HEK293 (cell line): ENCODE data around the gene TSPYL2.

Experiments used
- CTCF ChIA-PET: fragments of 350-600 bp; formaldehyde crosslinking; extraction: SDS; loops from one replicate; lab custom pipeline; 2021; ENCODE audit warnings: antibody characterized with exemption; lab: Yijun Ruan, JAX
- POLR2A ChIA-PET: fragments of 300-600 bp; formaldehyde crosslinking; extraction: SDS; loops from one replicate; lab custom pipeline; 2020; ENCODE audit warnings: antibody characterized with exemption, inconsistent platforms; lab: Yijun Ruan, JAX
- H3K27ac ChIP-seq: fragments of 200-500 bp; sonication (Bioruptor generic); 2 replicates; pipeline ENCODE4 v1.5.1; 2014; ENCODE audit warnings: low read depth, low read length, control low read depth, inconsistent platforms; ENCODE audit errors: extremely low read depth
- H3K36me3 ChIP-seq, 2 experiments: fragments of 200-500 bp in 1 of 2; sonication (Bioruptor generic) in 1 of 2; 1 replicate in 1 of 2; 2 replicates in 1 of 2; pipeline ENCODE4 v1.5.1; 2014 to 2017; ENCODE audit warnings: inconsistent platforms in 2 of 2, low read length in 2 of 2; ENCODE audit not compliant: control insufficient read depth in 2 of 2, insufficient read depth in 1 of 2
- H3K4me1 ChIP-seq: fragments of 200-500 bp; sonication (Bioruptor generic); 2 replicates; pipeline ENCODE4 v1.5.1; 2014; ENCODE audit warnings: mild to moderate bottlenecking, low read length, inconsistent platforms; ENCODE audit not compliant: control insufficient read depth, insufficient read depth
- H3K4me3 ChIP-seq: 2 replicates; pipeline ENCODE4 v1.5.1; 2011; ENCODE audit warnings: low read depth, mild to moderate bottlenecking, control low read depth, low read length, moderate library complexity
- H3K9me3 ChIP-seq: fragments of 200-500 bp; sonication (Bioruptor generic); 2 replicates; pipeline ENCODE4 v1.5.1; 2014; ENCODE audit warnings: low read depth, low read length, inconsistent platforms; ENCODE audit not compliant: control insufficient read depth, insufficient read depth
- EGR2 ChIP-seq: fragments of 450-650 bp; formaldehyde crosslinking; IDR thresholded peaks from 2 replicates; pipeline ENCODE4 v1.5.1; 2016; ENCODE audit warnings: low read depth, missing biosample characterization, missing genetic modification characterization
- PATZ1 ChIP-seq: fragments of 450-650 bp; formaldehyde crosslinking; IDR thresholded peaks from 2 replicates; pipeline ENCODE4 v1.5.1; 2016; ENCODE audit warnings: missing biosample characterization, missing genetic modification characterization
- PRDM10 ChIP-seq: fragments of 450-650 bp; formaldehyde crosslinking; IDR thresholded peaks from 2 replicates; pipeline ENCODE4 v1.5.1; 2016; ENCODE audit warnings: missing biosample characterization, missing genetic modification characterization
- SP2 ChIP-seq: fragments of 450-650 bp; formaldehyde crosslinking; IDR thresholded peaks from 2 replicates; pipeline ENCODE4 v1.5.1; 2016; ENCODE audit warnings: missing biosample characterization, missing genetic modification characterization
- ZBTB20 ChIP-seq: fragments of 450-650 bp; formaldehyde crosslinking; IDR thresholded peaks from 2 replicates; pipeline ENCODE4 v1.5.1; 2016; ENCODE audit warnings: missing biosample characterization, missing genetic modification characterization
- ZFHX2 ChIP-seq: fragments of 450-650 bp; formaldehyde crosslinking; conservative IDR thresholded peaks from 2 replicates; pipeline ENCODE4 v1.5.1; 2016; ENCODE audit warnings: missing biosample characterization, missing genetic modification characterization
- ZNF138 ChIP-seq: fragments of 450-650 bp; formaldehyde crosslinking; IDR thresholded peaks from 2 replicates; pipeline ENCODE4 v1.5.1; 2016; ENCODE audit warnings: missing biosample characterization, missing genetic modification characterization, borderline replicate concordance
- ZNF202 ChIP-seq: fragments of 450-650 bp; formaldehyde crosslinking; IDR thresholded peaks from 2 replicates; pipeline ENCODE4 v1.5.1; 2016; ENCODE audit warnings: missing biosample characterization, missing genetic modification characterization, borderline replicate concordance
- ZNF366 ChIP-seq: fragments of 450-650 bp; formaldehyde crosslinking; conservative IDR thresholded peaks from 2 replicates; pipeline ENCODE4 v1.5.1; 2016; ENCODE audit warnings: missing biosample characterization, missing genetic modification characterization
- ZNF488 ChIP-seq: fragments of 450-650 bp; formaldehyde crosslinking; IDR thresholded peaks from 2 replicates; pipeline ENCODE4 v1.5.1; 2016; ENCODE audit warnings: missing biosample characterization, missing genetic modification characterization
- ZNF521 ChIP-seq: fragments of 450-650 bp; formaldehyde crosslinking; IDR thresholded peaks from 2 replicates; pipeline ENCODE4 v1.5.1; 2017; ENCODE audit warnings: missing biosample characterization, mild to moderate bottlenecking, missing genetic modification characterization
- ZNF561 ChIP-seq: fragments of 450-650 bp; IDR thresholded peaks from 2 replicates; pipeline ENCODE4 v1.5.1; 2018; ENCODE audit warnings: missing biosample characterization, missing genetic modification characterization, borderline replicate concordance
- ZNF629 ChIP-seq: fragments of 450-650 bp; formaldehyde crosslinking; IDR thresholded peaks from 2 replicates; pipeline ENCODE4 v1.5.1; 2017; ENCODE audit warnings: missing biosample characterization, missing genetic modification characterization
- ZNF664 ChIP-seq: fragments of 450-650 bp; formaldehyde crosslinking; IDR thresholded peaks from 2 replicates; pipeline ENCODE4 v1.5.1; 2016; ENCODE audit warnings: missing biosample characterization, missing genetic modification characterization
- TF ChIP-seq, protein P1 (sequence below): fragments of 450-650 bp; formaldehyde crosslinking; IDR thresholded peaks from 2 replicates; pipeline ENCODE4 v1.5.1; 2016; ENCODE audit warnings: missing biosample characterization, missing genetic modification characterization
- TF ChIP-seq, protein P2 (sequence below): fragments of 450-650 bp; IDR thresholded peaks from 2 replicates; pipeline ENCODE4 v1.5.1; 2018; ENCODE audit warnings: missing biosample characterization, mild to moderate bottlenecking, missing genetic modification characterization
- TF ChIP-seq, protein P3 (sequence below): fragments of 450-650 bp; formaldehyde crosslinking; IDR thresholded peaks from 2 replicates; pipeline ENCODE4 v1.5.1; 2016; ENCODE audit warnings: missing biosample characterization, missing genetic modification characterization

TSPYL2 gene

DNA sequence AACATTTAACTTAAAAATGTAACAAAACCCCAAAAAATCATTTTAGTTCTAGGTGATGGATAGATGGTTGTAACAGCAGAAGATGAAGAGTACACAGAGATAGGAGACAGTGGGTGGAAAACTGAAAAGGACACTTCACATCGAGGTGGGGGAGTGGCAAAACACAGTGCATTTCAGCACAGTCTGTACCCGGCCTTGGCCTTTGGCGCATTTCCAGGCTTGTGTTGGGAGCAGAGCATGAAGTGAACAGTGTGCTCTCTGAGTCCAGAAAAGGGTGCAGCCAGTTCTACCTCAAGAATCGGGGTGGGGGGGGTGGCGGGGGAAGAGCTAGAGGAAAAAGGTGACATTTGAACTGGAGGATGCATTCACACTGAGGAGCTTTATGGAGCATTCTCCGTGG lies 4.3 kb downstream of the TSPYL2 start:
- H3K4me1 ChIP-seq: no peaks in the 10 kb centered on the region
- TF ChIP-seq, protein P1, sequence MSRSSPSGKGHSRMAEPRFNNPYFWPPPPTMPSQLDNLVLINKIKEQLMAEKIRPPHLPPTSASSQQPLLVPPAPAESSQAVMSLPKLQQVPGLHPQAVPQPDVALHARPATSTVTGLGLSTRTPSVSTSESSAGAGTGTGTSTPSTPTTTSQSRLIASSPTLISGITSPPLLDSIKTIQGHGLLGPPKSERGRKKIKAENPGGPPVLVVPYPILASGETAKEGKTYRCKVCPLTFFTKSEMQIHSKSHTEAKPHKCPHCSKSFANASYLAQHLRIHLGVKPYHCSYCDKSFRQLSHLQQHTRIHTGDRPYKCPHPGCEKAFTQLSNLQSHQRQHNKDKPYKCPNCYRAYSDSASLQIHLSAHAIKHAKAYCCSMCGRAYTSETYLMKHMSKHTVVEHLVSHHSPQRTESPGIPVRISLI: no peak
- peak; percentile 32; the same call in 1 of the 2 replicates for TF ChIP-seq ZBTB20 (tag by site-specific recombination)
- TF ChIP-seq, protein P2, sequence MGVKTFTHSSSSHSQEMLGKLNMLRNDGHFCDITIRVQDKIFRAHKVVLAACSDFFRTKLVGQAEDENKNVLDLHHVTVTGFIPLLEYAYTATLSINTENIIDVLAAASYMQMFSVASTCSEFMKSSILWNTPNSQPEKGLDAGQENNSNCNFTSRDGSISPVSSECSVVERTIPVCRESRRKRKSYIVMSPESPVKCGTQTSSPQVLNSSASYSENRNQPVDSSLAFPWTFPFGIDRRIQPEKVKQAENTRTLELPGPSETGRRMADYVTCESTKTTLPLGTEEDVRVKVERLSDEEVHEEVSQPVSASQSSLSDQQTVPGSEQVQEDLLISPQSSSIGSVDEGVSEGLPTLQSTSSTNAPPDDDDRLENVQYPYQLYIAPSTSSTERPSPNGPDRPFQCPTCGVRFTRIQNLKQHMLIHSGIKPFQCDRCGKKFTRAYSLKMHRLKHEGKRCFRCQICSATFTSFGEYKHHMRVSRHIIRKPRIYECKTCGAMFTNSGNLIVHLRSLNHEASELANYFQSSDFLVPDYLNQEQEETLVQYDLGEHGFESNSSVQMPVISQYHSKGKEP: no peak
- TF ChIP-seq ZNF521 (tag by site-specific recombination): no peak
- TF ChIP-seq, all 188 proteins: peak for 1
- CTCF ChIA-PET: no interaction called here
- peak overlapping the region; percentile 38; the same call in 1 of the 2 replicates for H3K27ac ChIP-seq
- H3K4me3 ChIP-seq: no peak overlapping the region
- H3K9me3 ChIP-seq: no peaks in the 10 kb centered on the region
- POLR2A ChIA-PET: interaction anchor here (1.3 kb wide), 1 partner anchor 13 kb away, joined by 3 read pairs; no protein-coding TSS in a partner anchor
- peaks cover 15 to 48% of the 10 kb centered on the region in 2 experiments for H3K36me3 ChIP-seq

DNA sequence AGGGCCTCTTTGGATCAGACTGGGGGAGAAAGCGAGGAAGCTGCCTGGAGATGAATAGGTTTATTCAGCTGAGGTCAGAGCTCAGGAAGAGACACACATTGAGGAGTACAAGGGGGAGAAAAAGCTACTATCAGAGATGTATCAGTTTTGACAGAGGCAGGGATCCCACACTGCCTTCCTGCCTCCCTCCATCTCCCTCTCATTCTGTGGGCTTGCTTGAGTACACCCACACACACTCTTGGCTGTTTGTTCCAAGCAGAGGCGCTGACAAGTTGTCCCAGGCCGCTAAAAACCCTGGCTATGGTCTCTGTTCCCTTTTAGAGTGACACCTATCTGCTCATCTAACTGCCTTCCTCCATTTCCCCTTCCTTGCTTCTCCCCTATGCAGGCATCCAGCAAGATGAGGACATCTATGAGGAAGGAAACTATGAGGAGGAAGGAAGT lies 5.2 kb downstream of the TSPYL2 start:
- H3K36me3 ChIP-seq: peaks cover 15 to 48% of the 10 kb centered on the region in 2 experiments
- ChIA-PET POLR2A (interaction anchor here (1.3 kb wide), 1 partner anchor 14 kb away, joined by 3 read pairs; no protein-coding TSS in a partner anchor), CTCF (interaction anchor here (0.7 kb wide), 1 partner anchor 78 kb away, joined by 3 read pairs; no protein-coding TSS in a partner anchor)
- H3K9me3 ChIP-seq: no peaks in the 10 kb centered on the region
- TF ChIP-seq ZNF521 (tag by site-specific recombination) (no peak), ZNF664 (tag by site-specific recombination) (peak; percentile 73), EGR2 (peak; percentile 72), ZNF366 (tag by site-specific recombination) (0 out of 2 replicates have a peak, but pooled peaks have one; percentile 31), ZFHX2 (tag by site-specific recombination) (peak; percentile 68), PRDM10 (tag by site-specific recombination) (0 out of 2 replicates have a peak, but pooled peaks have one; percentile 22)
- 0 out of 2 replicates have a peak overlapping the region, but pooled peaks have one; percentile 49 for H3K27ac ChIP-seq
- no peak overlapping the region for H3K4me3 ChIP-seq
- no peaks in the 10 kb centered on the region for H3K4me1 ChIP-seq

- Histone ChIP-seq H3K27ac (peak overlapping the region; percentile 49; the same call in 1 of the 2 replicates), H3K36me3 (peaks cover 15 to 48% of the 10 kb centered on the region in 2 experiments), H3K4me3 (peak overlapping the region; percentile 26), H3K9me3 (no peaks in the 10 kb centered on the region), H3K4me1 (no peaks in the 10 kb centered on the region)
- CTCF ChIA-PET: interaction anchor here (0.6 to 3.6 kb wide), 6 partner anchors 11 to 79 kb away, joined by 3 to 18 read pairs (median 5); no protein-coding TSS in a partner anchor
- POLR2A ChIA-PET: no interaction called here
- TF ChIP-seq ZNF561: no peak
- peak; percentile 72 for TF ChIP-seq SP2 (tag by site-specific recombination)
- no peak for TF ChIP-seq ZNF138 (tag by site-specific recombination)
- no peak for TF ChIP-seq ZNF488 (tag by site-specific recombination)
- TF ChIP-seq, protein P3, sequence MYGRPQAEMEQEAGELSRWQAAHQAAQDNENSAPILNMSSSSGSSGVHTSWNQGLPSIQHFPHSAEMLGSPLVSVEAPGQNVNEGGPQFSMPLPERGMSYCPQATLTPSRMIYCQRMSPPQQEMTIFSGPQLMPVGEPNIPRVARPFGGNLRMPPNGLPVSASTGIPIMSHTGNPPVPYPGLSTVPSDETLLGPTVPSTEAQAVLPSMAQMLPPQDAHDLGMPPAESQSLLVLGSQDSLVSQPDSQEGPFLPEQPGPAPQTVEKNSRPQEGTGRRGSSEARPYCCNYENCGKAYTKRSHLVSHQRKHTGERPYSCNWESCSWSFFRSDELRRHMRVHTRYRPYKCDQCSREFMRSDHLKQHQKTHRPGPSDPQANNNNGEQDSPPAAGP: no peak
- peak; percentile 72; the same call in 1 of the 2 replicates for TF ChIP-seq ZNF202 (tag by site-specific recombination)
- peak; percentile 63 for TF ChIP-seq EGR2
- peak; percentile 69 for TF ChIP-seq PATZ1 (tag by site-specific recombination)
- 0 out of 2 replicates have a peak, but pooled peaks have one; percentile 14 for TF ChIP-seq ZNF629 (tag by site-specific recombination)
Observed at GRCh38 chrX:53088136-53088974, 6.2 kb downstream of the TSPYL2 start.
